GM19328 (cell line): ENCODE results near the gene FAM81A.

Source experiments
- ATAC-seq: cut with Tn5 transposase; IDR thresholded peaks from one replicate; pipeline ENCODE4 v1.9.1; 2021; ENCODE audit warnings: mild to moderate bottlenecking, moderate library complexity; ENCODE audit not compliant: unreplicated experiment

FAM81A gene

DNA sequence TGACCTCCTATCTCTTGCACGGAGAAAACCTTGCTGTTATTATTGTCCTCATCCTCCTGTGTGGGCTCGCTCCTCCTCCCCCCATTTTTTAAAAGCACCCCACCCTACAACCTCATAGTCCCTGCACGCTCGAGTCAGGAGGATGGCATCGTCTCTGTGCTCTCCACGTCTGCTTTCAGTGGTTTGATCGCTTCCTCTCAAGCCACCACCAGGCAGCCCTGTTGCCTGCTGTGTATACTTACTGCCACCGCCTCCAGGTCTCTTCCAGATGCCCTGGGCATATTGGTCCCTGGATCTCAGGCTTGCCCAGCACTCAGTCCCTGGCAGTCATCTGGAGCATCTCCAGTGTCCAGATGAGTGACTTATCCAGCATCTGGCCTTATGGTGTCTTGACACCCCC, 131.5 kb downstream of the FAM81A start:
- ATAC-seq, result no peak

DNA sequence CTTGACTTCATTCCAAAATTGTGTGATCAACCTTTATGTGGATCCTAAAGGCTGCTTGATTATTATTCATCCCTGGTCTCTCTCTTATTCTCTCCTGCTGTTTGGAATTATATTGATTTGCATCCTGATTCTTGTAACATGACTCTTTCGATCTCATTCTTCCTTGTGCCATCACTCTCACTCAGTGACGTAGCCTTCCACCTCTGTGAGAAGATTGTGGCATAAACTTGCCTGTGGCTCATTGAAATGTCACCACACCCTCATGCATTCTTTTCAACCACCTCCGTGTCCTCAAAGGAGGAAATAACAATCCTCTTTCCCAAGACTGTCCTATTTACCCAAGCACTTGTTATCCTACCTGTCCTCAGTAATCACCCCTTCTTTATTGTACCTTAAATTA, 132.3 kb downstream of the FAM81A start:
- no peak for ATAC-seq

DNA sequence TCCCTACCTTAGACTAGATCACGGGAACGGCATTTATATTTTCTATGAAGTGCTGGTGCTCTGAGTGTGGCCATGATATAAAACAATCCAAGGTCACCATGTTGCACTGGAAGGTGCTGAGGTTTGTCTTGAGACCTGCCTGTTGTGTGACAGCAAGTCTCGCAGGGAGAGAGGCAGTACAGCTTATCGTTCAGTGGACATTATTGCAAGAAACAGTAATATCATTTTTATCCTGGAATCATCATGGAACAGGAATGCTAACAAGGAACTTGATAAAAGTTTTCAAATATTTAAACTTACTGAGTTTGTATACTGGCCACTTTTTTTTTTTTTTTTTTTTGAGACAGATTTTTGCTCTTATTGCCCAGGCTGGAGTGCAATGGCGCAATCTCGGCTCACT, 133.6 kb downstream of the FAM81A start:
- no peak for ATAC-seq
